ENCODE measurements around the gene PLIN4.
"Not testable (repeated sequence)": the region's sequence is repeated elsewhere in the genome, so short reads cannot be mapped to it uniquely, and the experiment has no call there.

The PLIN4 gene

DNA sequence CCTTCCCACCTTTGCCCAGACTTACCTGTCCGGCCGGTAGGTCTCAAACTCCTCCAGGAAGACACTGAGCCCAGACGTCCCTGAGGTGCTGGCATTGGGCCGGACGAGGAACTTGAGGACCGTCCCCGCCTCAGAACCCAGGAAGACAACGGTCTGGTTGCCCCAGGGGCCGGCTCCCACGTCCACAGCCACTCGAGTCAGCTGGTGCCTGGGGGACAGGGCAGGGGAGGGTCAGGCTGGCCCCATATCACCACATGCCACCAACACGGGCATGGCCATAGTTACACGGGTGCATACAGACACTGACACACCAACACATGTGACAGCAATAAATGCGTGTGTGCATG is 29.9 kb upstream of the PLIN4 start:
- peak; percentile 27 for DNase-seq (ENCODE audit: low spot score)

DNA sequence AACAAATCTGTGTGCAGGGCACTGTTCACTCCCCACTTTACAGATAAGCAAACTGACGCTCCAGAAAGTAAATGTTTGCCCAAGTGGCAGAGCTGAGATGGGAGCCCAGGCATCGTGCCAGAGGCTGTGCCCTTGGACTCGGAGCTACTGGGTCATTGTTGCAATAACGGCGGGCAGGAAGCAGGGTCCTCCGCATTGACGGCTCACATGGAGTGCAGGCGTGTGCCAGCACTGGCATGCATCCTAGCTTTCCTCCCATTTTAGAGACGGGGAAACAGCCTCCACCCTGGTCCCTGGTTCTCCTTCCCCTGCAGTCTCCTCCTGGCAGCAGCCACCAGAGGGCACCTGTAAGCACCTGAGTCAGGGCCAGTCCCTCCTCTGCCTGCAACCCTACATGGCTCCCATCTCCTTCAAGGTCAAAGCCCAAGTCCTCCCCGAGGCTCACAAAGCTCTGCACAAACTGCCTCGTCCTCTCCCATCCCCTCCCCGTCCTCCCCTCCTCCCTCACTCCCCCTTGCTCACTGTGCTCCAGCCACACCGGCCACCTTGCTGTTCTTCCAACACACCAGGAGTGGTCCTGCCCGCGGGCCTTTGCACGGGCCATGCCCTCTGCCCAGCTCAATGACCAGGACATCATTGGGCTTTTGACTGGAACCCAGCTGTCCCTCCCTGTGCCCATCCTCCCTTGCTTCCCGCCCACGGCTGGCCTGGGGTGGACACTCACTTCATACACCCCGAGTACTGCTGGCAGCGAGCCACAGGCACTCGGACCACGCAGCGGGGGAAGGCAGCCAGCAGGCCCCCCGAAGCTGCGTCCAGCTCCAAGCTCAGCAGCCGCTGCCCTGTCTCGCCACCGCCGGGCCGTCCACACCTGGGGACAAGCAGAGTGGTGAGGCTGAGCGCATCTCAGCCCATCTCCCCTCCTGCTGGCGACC is 29.3 kb upstream of the PLIN4 start:
- DNase-seq (ENCODE audit: low spot score) = peak; percentile 46

DNA sequence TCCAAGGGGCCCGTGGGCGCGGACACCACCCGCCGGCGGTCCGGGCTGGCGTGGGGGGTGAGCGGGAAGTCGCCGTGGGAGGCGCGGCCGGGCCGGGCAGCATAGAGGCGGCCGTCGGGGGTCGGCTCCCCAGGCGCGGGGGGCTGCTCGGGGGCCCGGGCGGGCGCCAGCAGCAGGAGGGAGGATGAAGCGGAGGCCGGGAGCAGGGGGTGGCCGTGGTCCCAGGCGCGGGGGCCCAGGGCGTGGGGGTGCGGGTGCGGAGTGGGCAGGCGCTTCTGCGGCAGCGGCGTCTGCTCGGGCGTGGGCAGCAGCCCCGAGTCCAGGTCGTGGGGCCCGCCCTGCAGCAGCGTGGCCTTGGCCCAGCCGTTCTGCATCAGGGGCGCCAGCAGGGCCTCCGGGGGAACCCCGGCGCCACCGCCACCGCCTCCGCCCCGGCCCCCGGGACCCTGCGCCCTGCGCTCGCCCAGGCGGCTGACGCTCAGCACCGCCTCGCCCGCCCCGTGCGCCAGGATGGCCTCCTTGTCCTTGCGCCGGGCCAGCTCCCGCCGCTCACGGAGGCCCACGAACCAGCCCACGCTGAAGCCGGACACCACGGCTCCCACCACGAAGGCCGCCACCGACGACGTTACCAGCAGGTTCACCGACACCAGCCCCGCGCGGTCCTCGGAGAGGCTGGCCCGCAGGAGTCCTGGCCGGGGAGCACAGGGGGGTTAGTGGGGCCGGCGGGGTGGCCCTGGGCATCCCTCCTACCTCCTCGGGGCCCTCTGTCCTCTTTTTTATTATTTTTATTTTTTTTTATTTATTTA is 25.8 kb upstream of the PLIN4 start:
- peak; percentile 41 for DNase-seq (ENCODE audit: low spot score)

DNA sequence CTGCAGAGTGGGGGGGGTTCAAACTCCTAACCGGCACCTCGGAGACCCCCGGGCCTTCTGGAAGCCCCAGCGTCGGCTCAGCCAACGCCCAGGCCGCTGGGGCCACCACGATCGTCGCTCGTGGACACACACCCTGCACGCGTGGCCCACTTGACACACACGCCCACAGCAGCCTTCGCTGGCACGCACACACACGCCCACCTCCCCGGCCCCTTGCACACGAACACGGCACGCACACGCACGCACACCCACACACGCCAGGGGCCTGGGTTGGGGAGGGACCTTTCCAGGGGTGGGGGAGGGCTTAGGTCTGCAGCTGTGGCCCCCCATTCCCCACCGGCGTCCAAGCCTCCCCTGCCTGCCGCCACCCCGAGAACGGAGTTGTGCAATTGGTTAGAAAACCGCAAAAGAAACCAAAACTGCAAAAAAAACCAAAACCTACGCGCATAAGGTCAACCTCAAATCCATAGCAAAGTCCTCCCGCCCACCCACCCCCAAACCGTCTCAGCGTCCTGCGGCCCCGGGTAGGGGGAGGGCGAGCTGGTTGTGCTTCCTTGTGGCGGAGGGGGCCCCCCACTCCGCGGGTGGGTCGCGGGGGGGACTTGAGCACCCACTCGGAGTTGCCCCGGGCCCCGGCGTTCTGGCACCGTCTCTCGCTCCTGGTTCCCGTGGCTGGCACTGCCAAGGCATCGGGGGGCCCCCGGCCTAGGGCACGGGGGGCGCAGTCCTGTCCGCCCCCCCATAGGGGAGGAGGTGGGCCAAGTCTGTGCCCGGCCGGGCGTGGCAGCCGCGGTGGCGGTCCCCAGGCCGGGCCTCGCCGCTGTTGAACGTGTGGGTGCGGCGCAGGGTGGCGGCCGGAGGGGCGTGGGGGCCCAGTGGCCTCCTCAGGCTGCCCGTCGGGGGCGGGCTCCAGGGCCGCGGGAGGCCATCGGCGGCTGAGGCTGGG is 24.9 kb upstream of the PLIN4 start:
- no peak for DNase-seq (ENCODE audit: low spot score)

- DNase-seq (ENCODE audit: low spot score) = not testable (repeated sequence)
These were observed 23.5 kb upstream of the PLIN4 start for GRCh38 chr19:4541806-4542145.

GRCh38 chr19:4541114-4541805 is 23.0 kb upstream of the PLIN4 start:
- DNase-seq (ENCODE audit: low spot score) = no peak

- no peak for DNase-seq (ENCODE audit: low spot score)
These were observed 21.7 kb upstream of the PLIN4 start, which contains the start of gene LRG1 for GRCh38 chr19:4539693-4540581. TSS of gene LRG1 (minus strand) at chr19:4540036. CDS start at chr19:4540013, 23 bp downstream.

GRCh38 chr19:4539169-4539692 is 20.9 kb upstream of the PLIN4 start:
- no peak for DNase-seq (ENCODE audit: low spot score)

DNA sequence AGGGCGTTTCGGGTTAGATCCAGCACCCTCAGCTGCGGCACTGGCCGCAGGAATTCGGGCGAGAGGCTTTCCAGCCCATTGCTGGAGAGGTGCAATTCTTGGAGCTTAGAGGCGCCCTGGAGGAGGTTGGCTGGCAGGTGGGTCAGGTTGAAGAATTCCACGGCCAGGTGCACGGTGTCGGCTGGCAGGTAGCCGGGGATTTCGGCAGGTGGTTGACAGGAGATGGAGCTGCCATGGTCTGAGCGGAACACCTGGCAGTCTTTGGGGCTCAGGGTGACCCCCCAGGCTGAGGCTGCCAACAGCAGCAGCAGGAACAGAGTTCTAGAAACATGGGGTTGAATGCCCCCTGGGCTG is 20.3 kb upstream of the PLIN4 start:
- no peak for DNase-seq (ENCODE audit: low spot score)

DNA sequence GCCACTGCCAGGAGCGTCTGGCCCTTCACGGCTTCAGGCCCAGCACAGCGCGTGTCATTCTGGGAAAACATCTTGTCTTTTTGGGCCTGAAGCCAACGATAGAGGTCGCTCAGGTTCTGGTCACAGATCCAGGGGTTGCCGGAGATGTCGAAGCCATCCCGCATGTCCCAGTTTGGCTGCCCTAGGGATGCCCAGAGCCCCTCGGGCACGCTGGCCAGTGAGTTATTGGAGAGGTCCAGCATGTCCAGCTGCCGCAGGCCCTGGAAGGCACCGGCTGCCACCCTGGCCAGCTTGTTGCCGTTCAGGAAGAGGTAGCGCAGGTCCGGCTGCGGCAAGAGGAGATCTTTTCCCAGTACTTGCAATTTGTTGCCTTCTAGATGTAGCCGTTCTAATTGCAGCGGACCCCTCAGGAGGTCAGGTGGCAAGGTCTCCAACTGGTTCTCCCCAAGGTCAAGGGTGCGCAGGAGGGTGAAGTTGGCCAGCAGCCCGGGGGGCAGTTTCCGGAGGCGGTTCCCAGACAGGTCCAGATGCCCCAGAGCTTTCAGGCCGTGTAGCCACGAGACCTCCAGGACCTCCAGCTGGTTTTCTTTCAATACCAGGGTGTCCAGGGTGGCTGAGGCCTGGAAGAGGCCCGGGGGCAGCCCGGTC is 19.8 kb upstream of the PLIN4 start:
- DNase-seq (ENCODE audit: low spot score) = no peak

- DNase-seq (ENCODE audit: low spot score) = no peak
These were observed 18.5 kb upstream of the PLIN4 start for GRCh38 chr19:4536798-4537197.

- DNase-seq (ENCODE audit: low spot score) = peak; percentile 95
These were observed 16.8 kb upstream of the PLIN4 start, which contains the start of gene PLIN5 for GRCh38 chr19:4534836-4535658. TSS of gene PLIN5 (minus strand) at chr19:4535224. CDS start at chr19:4534074, 1,150 bp downstream.

DNA sequence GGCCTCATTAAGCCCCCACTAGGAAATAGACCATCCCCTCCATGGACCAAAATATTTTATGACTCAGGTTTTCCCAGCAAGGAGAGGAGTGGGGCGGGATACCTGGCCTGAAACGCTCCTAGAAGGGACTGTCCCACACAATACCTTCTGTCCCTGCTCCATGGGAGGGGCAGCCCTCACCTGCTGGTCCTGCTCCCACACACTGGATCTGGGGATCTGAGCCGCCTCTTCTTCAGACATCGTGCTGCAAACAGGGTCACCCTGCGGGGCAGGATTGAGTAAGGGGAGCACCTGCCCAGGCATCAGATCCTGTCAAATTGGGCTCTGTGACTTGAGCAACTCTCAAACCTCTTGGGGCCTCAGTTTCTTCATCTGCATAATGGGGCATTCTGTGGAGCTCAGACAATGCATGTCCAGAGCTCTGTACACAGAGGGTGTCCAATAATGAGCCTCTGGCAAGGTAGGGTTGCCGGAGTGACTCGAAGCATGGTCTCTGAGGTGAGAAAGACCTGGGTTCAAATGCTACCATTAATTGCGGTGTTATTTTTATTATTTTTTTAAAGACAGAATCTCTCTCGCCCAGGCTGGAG is 15.6 kb upstream of the PLIN4 start:
- DNase-seq (ENCODE audit: low spot score) = no peak

GRCh38 chr19:4533334-4533733 is 15.0 kb upstream of the PLIN4 start:
- DNase-seq (ENCODE audit: low spot score) = no peak

DNA sequence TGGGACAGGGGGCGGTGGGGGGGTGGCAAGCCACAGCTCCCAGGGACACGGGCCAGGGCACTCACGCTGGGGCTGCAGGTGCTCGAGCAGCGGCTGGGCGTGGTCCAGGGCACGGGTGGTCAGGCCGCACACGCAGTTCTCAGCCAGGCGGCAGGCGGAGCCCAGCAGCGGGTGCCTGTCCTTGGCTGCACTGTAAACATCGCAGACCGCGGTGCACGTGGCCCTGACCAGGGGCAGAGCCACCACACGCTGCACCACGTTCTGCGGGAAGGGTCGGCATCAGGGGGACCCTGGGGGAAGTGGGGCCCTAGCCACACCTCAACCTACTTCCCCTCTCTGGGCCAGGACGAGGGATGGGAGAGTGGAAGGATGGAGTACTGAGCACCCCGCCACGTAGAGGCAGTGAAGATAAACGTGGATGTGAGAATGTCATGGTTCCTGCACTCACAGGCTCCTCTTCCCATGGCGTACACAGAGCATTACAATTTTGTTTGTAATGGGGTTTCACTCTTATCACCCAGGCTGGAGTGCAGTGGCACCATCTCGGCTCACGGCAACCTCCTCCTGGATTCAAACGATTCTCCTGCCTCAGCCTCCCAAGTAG is 13.4 kb upstream of the PLIN4 start:
- no peak for DNase-seq (ENCODE audit: low spot score)

GRCh38 chr19:4529924-4530522 is 11.7 kb upstream of the PLIN4 start:
- DNase-seq (ENCODE audit: low spot score) = no peak

DNA sequence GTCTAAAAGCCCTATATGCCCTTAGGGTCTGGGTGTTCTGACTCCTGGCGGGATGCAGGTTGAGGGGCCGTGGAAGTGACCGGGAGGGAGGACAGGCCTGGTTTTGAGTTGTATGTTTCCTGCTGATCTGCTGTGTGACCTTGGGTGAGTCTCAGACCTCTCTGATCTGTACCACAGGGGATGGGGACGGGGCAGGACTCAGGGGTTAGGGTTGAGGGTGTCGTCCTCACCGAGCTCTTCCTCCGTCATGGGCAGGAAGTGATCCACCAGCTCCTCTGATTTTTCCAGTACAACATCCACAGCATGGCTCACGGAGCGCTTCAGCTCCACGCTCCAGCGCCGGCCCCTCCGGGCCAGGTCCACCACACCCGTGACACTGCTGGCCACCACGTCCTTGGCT is 10.6 kb upstream of the PLIN4 start:
- no peak for DNase-seq (ENCODE audit: low spot score)
